Measurements from ENCODE around the gene CYB5B.
"Not testable (repeated sequence)": the region's sequence is repeated elsewhere in the genome, so short reads cannot be mapped to it uniquely, and the experiment has no call there.

CYB5B gene

DNA sequence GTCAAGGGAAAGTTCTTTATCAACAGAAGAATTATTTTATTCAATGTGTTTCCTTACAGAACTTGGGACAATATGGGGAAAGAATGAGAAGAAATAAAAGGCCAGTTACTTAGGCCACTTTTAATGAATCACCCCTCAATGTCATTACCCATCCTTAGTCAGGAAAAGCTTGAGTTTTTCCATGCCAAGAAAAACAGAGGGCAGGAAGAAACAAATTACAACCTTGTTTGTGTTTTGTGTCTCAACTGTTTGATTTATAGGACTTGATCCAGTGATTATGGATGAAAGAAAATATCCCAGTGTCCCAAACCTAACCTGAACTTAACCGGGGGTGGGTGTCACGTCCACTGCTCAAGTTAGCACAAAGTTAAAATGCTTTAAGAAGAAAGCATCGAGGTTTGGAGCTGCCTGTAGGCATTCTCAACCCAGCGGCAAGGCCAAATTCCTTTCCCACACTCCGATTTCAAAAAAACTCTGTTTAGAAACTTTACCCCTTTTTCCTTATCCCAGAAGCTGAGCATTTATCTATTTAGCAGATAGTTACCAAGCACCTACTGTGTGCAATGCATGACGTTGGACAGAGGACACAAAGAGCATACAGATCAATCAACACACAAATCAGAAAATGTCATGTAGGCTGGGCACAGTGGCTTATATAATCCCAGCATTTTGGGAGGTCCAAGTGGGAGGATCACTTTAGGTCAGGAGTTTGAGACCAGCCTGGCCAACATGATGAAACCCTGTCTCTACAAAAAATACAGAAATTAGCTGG is 14.0 kb upstream of the CYB5B start:
- no peak for DNase-seq

DNA sequence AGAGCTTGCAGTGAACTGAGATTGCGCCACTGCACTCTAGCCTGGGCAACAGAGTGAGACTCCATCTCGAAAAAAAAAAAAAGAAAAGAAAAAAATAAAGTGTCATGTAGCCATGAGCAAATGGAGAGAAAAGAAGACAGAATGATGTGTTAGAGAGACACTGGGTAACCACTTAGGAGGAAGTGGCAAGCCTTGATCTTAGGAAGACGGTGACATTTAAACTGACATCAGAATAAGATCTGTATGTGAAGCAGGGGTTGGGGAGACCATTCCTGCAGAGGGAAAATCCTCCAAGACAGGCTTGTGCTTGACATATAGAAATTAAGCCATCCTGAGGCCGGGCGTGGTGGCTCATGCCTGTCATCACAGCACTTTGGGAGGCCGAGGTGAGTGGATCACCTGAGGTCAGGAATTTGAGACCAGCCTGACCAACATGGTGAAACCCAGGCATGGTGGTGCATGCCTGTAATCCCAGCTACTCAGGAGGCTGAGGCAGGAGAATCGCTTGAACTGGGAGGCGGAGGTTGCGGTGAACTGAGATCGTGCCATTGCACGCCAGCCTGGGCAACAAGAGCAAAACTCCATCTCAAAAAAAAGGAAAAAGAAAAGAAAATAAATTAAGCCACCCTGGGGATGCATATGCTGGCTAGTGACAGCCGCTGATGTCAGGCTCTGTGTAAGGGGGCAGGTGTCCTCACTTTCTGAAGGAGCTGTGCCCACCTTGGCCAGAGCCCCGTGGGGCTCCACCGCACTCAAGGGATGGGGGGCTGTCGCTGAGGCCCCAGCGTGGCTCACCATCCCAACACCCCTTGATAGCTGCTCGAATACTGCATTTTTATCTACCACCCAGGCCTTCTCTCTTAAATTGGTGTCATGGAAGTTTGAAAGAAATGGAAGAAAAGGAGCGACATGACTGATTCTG is 13.1 kb upstream of the CYB5B start:
- no peak for DNase-seq

DNA sequence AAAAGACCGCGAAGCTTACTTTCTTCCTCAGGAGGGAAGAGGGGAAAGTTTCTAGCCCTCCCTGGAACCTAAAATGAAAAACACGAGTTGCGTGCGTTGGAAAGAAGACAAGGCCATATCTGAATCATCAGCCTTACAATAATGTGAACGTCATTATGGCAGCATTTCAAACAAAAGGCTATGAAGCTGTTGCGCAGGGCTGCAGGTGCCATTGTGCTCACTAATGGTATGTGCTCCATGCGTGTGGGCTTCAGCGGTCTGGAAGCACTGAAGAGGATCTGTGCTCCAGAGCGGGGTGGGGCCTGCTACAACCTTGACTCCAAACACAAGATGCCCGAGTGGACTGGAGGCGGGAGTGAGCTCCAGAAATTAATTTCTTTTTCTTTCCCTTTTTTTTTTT is 12.1 kb upstream of the CYB5B start:
- DNase-seq = no peak

DNA sequence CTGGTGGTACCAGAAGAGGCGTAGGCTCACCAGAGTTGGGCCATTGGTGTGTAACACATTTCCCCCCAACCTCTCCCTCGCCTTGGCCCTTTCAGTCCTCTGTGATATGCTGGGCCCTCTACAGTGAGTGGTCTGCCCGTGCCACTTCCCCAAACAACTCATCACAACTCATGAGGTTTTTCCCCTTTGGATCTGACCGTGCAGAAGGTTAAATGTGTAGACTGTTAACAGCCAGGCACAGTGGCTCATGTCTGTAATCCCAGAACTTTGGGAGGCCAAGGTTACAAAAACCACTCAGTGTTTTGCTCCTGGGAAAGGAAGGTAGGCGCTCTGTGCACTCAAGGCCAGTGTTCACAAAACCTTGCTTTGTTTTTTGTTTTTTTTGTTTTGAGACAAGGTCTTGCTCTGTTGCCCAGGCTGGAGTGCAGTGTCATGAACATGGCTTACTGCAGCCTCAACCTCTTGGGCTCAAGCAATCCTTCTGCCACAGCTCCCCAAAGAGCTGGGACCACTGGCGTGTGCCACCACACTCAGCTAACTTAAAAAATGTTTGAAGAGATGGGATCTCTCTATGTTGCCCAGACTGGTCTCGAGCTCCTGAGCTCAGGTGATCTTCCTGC is 11.3 kb upstream of the CYB5B start:
- no peak for DNase-seq

DNA sequence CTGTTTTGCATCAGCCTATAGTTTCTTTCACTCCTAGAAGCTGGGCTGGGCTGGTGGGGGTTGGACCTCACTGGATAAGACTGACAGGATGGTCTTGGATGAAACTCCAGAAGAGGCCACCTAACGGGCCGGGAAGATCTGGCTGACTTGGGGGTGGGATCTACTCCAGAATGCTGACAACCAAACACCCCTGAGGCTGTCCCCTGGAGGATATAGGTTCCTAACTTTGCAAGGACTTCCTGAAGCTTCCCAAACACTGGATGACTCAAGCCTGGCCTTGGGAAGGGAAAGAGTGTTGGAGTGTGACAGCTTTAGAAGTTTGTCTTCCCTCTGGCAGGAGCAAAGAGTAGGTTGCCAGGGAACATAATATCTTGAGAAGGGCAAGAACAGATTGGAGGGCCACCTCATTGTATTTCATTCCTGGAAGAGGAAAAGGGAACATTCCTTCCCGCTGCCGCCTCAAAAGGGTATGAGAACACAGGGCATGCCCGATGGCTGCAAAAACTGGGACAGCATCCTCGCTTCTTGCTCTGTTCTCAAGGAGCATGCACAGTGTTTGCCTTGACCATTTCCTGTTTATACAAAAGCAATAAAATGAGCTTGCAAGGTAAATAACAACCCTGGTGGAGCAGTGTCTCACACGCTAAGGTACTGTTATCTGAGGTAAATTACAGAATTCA is 6.8 kb upstream of the CYB5B start:
- DNase-seq = no peak

DNA sequence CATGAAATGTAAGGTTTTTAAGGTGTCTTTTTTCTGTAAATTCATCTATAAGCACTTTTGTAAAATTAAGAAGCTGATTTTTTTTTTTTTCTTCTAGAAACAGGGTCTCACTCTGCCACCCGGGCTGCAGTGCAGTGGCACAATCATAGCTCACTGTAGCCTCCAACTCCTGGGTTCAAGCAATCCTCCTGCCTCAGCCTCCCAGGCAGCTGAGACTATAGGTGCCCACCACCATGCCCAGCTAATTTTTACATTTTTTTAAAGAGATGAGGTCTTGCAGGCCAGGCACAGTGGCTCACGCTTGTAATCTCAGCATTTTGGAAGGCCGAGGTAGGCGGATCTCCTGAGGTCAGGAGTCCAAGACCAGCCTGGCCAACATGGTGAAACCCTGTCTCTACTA is 4.5 kb upstream of the CYB5B start:
- no peak for DNase-seq

DNA sequence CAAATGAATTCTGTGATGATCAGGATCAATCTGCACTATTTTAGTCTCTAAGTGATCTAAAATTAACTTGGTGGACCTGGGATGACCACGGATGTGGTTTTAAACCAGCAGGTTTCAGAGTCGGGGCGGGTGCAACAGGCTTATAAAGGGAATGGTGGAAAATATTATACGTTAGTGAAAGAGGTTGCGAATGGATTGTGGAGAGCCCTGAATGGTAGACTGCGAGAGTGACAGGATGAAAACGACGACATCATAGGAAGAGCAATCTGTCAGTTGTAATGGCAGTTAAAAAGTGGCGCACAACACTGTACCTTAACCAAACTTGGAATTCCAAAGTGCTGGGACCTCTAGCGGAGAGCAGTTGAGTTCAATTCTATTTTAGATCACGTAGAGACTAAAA is 1.2 kb upstream of the CYB5B start:
- no peak for DNase-seq

DNA sequence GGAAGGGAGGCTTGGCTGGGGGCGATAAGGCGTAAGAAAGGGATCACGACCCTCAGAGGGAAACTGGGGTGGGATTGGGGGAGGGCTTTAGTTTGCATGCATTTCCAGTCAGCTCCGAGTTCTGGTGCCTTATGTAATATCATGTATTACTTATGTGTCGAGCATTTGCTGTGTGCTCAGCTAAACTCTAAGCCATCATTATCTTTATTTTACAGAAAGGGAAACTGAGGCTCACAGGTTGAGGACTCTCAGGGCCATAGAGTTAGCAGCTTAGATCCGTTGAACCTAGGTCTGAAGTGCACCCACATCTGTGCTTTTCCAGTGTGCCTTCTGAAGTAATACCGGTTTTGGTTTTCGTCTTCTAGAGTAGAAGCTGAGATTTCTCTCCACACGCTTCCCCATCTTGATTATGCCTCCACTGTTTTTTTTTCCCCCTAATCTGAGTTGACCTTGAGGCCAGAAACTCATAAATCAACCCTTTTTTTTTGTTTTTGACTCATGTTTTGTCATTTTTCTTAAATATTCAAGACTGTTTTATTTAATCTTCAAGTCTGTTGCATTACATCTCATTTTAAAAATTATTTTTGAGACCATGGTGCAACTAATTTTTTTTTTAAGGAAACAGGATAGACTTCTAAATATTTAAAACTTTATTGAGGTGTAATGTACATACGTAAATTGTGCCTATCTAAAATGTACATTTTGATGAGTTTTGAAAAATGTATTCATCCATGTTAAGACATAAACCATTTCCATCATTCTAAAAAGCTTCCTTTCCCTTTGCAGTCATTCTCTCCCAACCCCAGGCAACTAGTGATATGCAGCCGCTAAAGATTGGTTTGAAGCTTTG is 741 bp downstream of the CYB5B start:
- DNase-seq = no peak

DNA sequence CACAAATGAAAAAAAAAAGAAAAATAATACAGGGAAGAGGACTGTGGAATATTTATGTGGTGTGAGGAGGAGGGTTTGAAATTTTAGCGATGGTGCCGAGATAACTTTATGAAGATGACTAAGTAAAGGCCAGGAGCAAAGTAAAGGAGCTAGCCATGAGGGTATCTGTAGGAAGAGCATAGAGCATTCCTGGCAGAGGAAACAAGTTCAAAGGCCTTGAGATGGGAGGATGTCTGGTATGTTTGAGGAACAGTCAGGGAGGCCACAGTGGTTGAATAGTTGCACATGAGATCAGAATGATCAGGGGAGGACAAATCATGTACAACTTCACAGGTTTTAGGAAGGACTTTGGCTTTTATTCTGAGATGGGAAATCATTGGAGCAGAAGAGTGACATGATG is 4.2 kb downstream of the CYB5B start:
- DNase-seq = no peak

DNA sequence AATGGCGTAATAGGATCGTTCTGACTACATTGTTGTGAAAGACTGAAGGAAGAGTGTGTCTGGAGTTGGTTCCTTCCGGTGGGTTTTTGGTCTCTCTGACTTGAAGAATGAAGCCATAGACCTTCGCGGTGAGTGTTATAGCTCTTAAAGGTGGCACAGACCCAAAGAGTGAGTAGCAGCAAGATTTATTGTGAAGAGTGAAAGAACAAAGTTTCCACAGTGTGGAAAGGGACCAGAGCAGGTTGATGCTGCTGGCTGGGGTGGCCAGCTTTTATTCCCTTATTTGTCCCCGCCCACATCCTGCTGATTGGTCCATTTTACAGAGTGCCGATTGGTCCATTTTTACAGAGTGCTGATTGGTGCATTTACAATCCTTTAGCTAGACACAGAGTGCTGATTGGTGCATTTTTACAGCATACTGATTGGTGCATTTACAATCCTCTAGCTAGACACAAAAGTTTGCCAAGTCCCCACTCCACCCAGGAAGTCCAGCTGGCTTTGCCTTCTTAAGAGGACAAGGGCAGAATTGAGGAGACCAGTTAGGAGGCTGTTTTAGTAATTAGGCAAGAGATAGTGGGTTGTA is 4.7 kb downstream of the CYB5B start:
- not testable (repeated sequence) for DNase-seq

DNA sequence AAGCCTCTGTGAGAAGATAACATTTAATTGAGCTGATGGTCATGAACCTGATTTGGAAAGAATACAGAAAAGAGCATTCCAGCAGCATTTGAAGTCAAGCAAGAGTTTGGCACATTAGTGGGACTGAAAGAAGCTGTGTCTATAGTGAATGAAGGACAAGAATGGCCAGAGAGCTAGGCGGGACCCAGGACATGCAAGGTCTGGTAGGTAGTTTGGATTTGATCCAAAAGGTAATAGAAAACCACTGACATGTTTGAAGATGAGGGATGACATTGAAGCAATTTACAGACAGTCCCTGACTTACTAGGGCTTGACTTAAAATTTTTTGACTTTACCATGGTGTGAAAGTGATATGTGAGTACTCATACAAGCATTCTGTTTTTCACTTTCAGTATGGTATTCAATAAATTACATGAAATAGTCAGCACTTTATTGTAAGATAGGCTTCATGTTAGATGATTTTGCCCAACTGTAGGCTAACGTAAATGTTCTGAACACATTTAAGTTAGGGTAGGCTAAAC is 7.6 kb downstream of the CYB5B start:
- DNase-seq = no peak

DNA sequence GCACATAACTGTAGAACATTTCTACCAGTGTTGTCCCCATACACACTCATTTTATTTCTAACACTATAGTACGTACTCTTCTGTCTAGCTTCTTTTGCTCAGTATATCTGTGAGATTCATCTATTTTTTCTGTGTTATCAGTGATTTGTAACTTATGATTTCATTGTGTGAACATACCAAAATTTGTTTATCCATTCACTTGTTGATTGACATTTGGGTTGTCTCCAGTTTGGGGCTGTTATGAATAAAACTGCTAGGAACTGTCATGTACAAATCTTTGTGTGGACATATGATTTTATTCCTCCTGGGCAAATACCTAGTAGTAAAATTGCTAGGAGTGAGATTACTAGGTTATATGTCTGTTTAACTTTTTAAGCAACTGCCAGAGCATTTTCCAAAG is 9.6 kb downstream of the CYB5B start:
- DNase-seq = no peak

DNA sequence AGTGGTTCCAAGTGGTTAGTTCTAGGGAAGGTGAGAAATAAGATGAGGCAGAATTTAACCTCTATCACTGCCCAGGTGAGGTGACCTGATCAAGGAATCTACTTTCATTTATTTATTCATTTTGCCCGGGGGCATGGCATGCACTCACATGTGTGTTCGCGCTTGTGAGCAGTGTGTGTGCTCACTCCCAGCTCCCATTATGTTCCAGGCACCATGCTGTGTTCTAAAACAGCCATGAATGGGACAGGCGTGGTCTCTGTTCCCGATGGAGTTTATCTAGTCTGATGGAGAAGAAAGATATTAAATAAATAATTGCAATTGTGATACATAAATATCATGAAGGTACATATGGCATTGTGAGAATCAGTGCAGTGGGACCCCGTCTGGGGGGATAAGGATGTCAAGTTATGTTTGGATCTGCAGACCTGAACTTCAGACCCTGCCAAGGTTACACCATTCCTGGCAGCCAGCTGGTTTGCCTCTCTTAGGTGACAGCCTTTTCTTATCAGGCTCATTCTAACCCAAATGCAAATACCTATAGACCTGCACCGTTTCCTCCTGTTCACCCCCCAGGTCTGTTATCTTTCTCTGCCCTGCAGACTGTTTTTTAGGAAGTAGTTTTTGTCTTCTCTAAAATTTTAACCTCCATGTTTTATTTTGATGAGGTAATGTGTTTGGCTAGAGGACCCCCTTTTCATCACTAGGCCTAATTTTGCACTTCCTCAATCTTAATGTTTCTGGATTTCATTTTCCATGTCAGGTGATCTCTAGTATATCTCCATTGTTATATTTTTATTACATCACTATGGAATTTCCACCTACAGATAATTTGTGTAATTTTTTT is 11.8 kb downstream of the CYB5B start:
- no peak for DNase-seq

DNA sequence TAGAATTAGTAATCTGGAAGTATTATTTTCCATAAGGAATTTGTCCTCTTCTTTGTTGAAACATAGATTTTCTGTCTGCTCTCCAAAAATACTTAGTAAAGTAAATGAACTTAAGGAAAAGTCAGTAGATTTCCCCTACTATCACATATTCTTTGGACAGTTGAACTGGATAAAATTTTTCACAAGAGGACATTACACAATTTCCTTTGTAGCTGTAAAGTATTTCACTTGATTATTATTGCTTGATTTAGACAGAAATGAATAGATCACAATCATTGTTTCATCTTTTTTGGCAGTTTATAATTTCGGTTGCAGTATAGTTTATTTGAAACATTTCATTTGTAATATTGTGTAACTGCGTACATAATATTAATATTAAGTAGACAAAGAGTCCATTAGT is 12.5 kb downstream of the CYB5B start:
- no peak for DNase-seq

DNA sequence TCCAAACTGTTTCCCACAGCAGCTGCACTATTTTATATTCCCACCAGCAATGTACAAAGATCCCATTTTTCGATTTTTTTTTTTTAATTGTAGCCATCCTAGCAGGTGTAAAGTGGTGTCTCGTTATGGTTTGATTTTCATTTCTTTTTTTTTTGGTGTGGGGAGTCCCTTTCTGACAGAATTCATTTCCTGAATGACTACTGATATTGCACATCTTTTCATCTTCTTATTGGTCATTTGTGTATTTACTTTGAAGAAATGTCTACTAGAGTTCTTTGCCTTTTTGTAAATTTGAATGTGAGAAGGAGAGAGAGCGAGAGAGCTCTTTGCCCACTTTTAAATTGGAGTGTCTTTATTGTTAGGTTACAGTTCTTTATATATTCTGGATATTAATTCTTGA is 14.0 kb downstream of the CYB5B start:
- no peak for DNase-seq

DNA sequence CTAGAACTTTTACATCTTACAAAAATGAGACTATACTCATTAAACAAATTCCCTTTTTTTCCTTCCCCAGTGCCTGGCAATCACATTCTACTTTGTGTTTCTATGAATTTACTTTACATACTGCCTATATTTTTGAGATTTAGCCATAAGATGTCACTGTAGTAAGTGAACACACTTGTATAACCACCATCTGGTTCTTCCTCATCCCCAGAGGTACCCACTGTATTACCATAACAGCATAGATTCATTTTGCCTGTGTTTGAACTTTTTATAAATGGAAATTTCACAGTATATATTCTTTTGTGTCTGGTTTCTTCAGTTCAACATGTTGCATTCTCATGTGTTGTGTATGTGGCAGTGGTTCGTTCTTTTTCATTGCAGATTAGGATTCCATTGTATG is 15.8 kb downstream of the CYB5B start:
- no peak for DNase-seq

DNA sequence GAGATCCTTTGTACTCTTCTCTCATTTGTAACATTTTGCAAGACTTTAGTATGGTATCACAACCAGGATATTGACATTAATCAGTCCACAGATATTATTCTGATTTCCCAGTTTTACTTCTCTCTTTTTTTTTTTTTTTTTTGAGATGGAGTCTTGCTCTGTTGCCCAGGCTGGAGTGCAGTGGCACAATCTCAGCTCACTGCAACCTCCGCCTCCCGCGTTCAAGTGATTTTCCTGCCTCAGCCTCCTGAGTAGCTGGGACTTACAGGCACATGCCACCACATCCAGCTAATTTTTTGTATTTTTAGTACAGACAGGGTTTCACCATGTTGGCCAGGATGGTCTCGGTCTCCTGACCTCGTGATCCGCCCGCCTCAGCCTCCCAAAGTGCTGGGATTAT is 16.6 kb downstream of the CYB5B start:
- not testable (repeated sequence) for DNase-seq

DNA sequence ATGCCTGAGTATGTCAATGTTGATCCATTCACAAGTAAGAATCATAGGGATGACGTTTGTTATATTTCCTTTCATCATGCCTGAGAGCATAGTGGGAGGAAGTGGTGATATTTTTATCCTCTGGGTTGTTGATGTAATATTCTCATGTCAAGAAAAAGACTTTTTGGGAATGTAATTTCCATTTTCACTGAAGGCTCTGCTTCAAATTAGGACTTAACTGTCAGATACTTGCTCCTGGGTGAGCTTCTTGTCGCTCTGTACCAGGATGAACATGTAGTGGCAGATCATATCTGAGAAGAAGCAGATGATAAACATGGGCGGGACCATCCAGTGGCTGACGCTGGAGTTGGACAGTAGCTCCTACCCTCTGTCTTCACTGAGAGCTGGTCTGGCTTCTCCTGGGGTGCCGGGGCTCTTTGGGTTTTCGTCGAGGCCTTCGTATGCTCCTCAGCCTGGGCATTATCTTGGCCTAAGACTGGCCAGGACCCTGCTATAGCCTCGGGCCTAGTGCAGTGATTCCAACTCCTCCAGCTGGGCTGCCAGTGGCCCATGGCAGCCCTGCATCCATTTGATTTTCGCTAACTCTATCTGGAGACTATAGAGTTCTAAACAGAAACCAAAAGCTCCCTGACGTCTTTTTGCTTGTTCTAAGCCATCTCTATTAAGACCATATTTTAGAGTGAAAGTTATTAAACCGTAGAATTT is 19.7 kb downstream of the CYB5B start:
- peak in 1 of 2 donors; percentile 14 for DNase-seq

DNA sequence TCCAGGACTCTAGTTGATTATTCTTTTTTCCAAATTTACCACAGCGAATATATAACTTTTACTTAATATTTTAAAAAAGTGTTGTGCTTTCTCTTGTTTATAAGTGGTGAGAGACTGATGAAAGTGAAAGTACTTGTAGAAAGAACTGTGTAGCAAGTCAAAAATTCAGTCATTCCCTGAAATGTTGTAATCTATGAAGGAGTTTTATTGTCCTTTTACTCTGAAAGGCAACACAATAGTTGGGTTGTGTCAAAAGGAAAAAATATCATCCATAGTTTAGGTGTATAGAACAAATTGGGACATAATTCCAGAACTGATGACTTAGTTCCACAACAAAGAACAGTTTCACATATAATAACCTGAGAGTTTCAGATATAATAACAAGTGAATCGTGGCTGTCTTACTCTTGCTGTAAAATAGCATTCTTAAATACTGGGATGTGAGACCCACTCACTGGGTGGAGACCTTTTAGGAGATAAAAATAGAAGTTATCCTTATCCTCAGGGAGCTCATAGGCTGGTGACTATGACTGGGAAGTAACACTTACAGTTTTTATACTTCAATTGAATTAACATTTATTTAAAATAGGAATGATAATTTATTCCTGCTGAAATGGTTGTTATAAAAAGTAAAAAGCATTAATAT is 20.6 kb downstream of the CYB5B start:
- no peak for DNase-seq
